Colonic mucosa (tissue), 4 donors: ENCODE measurements around the gene MGMT. TPM values are rescaled to one million over a fixed set of nuclear protein-coding genes. Genes with fewer than 3 reads are reported as not detected.

Source experiments
- DNase-seq: peaks from one replicate; pipeline ENCODE4 v3.0.0-alpha.2; 2020
- H3K27ac ChIP-seq: fragments of 200-600 bp; one replicate; pipeline ENCODE4 v1.8.0; 2021
- H3K27me3 ChIP-seq: fragments of 200-600 bp; one replicate; pipeline ENCODE4 v1.8.0; 2021
- H3K36me3 ChIP-seq: fragments of 200-600 bp; one replicate; pipeline ENCODE4 v1.8.0; 2021
- H3K4me1 ChIP-seq: fragments of 200-600 bp; one replicate; pipeline ENCODE4 v1.8.0; 2021; ENCODE audit warnings: mild to moderate bottlenecking
- H3K4me3 ChIP-seq: fragments of 200-600 bp; one replicate; pipeline ENCODE4 v1.8.0; 2021
- H3K9ac ChIP-seq, 2 donors: one replicate each; pipeline ENCODE4 v1.7.0; 2013; ENCODE audit warnings: control low read depth in 2 of 2, low read depth in 2 of 2, low read length in 2 of 2
- H3K9me3 ChIP-seq: fragments of 200-600 bp; one replicate; pipeline ENCODE4 v1.8.0; 2021
- intact Hi-C: fragments of 100-400 bp; cut with DNase I; formaldehyde crosslinking; loops from one replicate; pipeline ENCODE4 v1.14.1; 2022
- total RNA-seq, 2 donors: library from RNA; stranded (reverse); fragmentation: NEBNext Ultra II Directional in 1 of 2; extraction: Animal tissue kit (Norgen Biotek cat#: 25700) in 1 of 2; gene quantifications; one replicate each; pipeline ENCODE4 v1.2.1, GENCODE V29; 2021
- TF ChIP-seq, protein P1 (sequence below): fragments of 200-600 bp; IDR thresholded peaks from one replicate; pipeline ENCODE4 v1.8.0; 2022; ENCODE audit warnings: antibody characterized with exemption, mild to moderate bottlenecking
- donor health status: healthy.
- donor health status: DM: no; HTN: no; CAD: no.
- donor health status: DM: no; HTN: no; CAD: no.

MGMT gene
- total RNA-seq, 2 donors from 2014 or later = 17.5 to 18.2 TPM

DNA sequence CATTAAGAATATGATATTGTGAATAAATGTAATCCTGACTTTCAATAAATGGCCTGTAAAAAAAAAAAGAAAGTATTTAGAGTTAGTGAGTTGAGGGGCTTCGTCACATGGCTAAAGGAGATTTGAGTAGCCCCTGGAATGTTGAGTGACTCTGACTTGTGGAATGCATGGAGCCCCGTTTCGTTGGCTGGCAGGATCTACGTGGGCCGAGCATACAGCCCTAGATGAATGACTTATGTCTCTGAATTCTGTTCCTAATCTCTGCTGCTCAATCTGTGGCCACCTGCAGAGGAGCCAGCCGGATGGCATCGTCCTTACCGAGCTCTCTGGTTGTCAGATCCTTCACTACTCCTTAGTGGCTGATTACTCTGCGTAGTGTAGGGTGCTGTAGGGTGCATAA, 155.7 kb downstream of the MGMT start:
- H3K9me3 ChIP-seq = no peaks in the 10 kb centered on the region

DNA sequence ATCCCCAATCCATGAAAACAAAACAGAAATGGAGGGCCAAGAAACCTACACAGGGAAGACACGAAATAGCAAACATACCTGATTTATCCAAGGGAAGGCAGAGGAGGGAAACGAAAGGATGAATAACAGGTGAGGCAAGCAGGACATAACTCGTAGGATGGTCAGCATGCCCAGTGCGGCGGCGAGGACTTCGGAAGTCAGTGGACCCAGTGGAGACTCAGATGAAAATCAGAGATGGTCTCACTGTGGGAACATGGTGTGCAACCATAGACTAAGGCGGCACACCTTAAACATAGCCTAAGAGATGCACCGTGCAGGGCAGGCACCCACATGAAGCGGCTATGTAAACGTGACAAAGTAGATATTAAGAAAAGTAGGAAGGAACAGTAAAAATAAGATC, 157.5 kb downstream of the MGMT start:
- Histone ChIP-seq H3K4me3 (no peak overlapping the region), H3K27ac (no peak overlapping the region), H3K36me3 (no peaks in the 10 kb centered on the region), H3K9ac (no peak overlapping the region), H3K9me3 (no peaks in the 10 kb centered on the region), H3K27me3 (no peaks in the 10 kb centered on the region), H3K4me1 (no peaks in the 10 kb centered on the region)
- TF ChIP-seq, protein P1, sequence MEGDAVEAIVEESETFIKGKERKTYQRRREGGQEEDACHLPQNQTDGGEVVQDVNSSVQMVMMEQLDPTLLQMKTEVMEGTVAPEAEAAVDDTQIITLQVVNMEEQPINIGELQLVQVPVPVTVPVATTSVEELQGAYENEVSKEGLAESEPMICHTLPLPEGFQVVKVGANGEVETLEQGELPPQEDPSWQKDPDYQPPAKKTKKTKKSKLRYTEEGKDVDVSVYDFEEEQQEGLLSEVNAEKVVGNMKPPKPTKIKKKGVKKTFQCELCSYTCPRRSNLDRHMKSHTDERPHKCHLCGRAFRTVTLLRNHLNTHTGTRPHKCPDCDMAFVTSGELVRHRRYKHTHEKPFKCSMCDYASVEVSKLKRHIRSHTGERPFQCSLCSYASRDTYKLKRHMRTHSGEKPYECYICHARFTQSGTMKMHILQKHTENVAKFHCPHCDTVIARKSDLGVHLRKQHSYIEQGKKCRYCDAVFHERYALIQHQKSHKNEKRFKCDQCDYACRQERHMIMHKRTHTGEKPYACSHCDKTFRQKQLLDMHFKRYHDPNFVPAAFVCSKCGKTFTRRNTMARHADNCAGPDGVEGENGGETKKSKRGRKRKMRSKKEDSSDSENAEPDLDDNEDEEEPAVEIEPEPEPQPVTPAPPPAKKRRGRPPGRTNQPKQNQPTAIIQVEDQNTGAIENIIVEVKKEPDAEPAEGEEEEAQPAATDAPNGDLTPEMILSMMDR = no peak
- DNase-seq = no peak
- intact Hi-C loops = no loop called here

More for the DNA sequence above, 155.7 kb downstream of the MGMT start:
- intact Hi-C loops = no loop called here
- no peak for DNase-seq
- Histone ChIP-seq H3K9ac (no peak overlapping the region), H3K36me3 (no peaks in the 10 kb centered on the region), H3K27ac (no peak overlapping the region), H3K27me3 (no peaks in the 10 kb centered on the region), H3K4me1 (no peaks in the 10 kb centered on the region), H3K4me3 (no peak overlapping the region)
- TF ChIP-seq, protein P1 = no peak

DNA sequence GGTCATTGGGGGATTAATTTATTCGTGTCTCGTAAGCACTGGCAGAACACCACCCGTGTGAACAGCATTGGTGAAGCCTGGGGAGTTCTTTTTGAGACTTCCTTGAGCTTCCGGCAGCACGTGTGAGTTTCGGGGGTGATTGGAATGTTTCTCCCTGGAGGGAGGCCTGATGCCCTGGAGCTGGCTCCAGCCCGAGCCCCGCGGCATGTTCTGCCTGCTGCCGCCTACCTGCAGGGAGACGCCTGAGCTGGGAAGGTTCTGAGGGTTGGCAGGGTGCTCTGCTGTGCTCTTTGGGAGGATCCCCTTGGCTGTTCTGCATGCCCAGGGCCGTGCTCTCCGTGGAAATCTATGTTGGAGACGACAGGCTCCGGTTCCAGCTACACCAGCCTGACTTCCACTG, 159.3 kb downstream of the MGMT start:
- H3K27ac ChIP-seq = no peak overlapping the region
- no peak for DNase-seq
- intact Hi-C loops = no loop called here
- no peaks in the 10 kb centered on the region for H3K36me3 ChIP-seq
- H3K9me3 ChIP-seq = no peaks in the 10 kb centered on the region
- H3K27me3 ChIP-seq = no peaks in the 10 kb centered on the region
- TF ChIP-seq, protein P1 = no peak
- no peaks in the 10 kb centered on the region for H3K4me1 ChIP-seq
- H3K9ac ChIP-seq = no peak overlapping the region
- H3K4me3 ChIP-seq = no peak overlapping the region

DNA sequence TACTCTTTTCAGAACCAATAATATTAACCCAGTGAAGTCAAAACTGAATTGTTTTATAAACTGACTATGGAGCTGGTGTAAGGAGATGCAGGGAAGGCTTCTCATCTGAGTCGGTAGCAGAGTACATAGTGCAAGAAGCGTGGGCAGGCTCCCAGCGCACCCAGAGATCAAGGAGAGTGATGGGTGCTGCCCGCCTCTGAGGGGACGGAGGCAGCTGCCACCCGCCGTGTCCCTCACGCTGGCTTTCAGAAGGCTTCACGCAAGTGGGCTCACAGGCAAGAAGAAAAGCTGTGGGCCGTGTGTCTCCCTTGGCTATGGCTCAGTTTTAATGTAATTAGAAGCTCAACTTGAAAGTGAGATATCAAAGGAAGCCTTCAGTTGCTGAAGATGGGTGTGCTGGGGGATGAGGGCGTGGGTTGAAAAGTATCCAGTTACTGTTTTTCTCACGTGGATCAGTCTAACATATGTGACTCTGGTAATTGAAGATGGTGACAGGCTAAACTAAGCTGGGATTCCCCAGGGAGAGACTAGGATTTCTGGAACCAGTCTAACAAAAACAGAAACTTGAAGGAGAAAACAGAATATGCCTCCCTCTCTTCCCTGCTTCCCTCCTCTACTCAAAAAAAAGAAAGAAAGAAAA, 159.9 kb downstream of the MGMT start:
- no peak overlapping the region for H3K9ac ChIP-seq
- intact Hi-C loops = no loop called here
- H3K4me3 ChIP-seq = no peak overlapping the region
- H3K36me3 ChIP-seq = no peaks in the 10 kb centered on the region
- no peak for DNase-seq
- H3K27me3 ChIP-seq = no peaks in the 10 kb centered on the region
- H3K9me3 ChIP-seq = no peaks in the 10 kb centered on the region
- TF ChIP-seq, protein P1 = no peak
- H3K27ac ChIP-seq = no peak overlapping the region
- no peaks in the 10 kb centered on the region for H3K4me1 ChIP-seq

DNA sequence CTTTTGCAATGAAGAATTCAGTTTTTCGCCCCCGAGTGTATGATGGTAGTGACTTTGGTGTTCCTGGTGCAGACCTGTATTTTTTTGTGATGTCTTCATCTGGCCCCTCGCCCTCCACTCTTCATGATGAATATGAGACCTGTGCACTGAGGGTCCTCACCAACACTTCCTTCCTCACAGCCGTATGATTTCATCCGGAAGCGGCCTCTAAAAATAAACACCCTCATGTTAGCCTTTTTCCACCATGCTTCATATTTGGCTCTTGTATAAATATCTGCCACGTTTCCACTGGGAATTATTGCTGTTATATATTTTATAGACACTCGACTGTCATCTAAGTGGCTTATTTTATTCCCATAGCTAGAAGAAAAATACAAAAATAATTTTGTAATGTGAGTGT, 160.4 kb downstream of the MGMT start:
- intact Hi-C loops = no loop called here
- no peak for DNase-seq
- Histone ChIP-seq H3K9ac (no peak overlapping the region), H3K36me3 (no peaks in the 10 kb centered on the region), H3K9me3 (no peaks in the 10 kb centered on the region), H3K27me3 (no peaks in the 10 kb centered on the region), H3K27ac (no peak overlapping the region), H3K4me1 (no peaks in the 10 kb centered on the region), H3K4me3 (no peak overlapping the region)
- TF ChIP-seq, protein P1 = no peak
